GM23338 (cell line): ENCODE measurements around the gene TSHZ2. TPM values are rescaled to one million over a fixed set of nuclear protein-coding genes. Genes with fewer than 3 reads are reported as not detected.
A peak's percentile ranks its signal among the peaks of the same experiment; 100 is the strongest.

ENCODE experiments used
- ATAC-seq: fragments of 200-7000 bp; cut with Tn5 transposase; 3 replicates; pipeline ENCODE4 v1.9.1; 2020
- DNase-seq: peaks from one replicate; pipeline ENCODE4 v3.0.0-alpha.2; 2015; ENCODE audit warnings: low spot score
- H2AFZ ChIP-seq: fragments of 200-600 bp; sonication (generic); 2 replicates; pipeline ENCODE4 v1.8.0; 2016; ENCODE audit warnings: antibody characterized with exemption, mild to moderate bottlenecking, moderate library complexity
- H3F3A ChIP-seq: fragments of 200-600 bp; sonication (generic); replicated peaks from 2 replicates; pipeline ENCODE4 v1.8.0; 2017; ENCODE audit warnings: antibody characterized with exemption, mixed run types, low read depth
- H3K27ac ChIP-seq: fragments of 200-600 bp; sonication (generic); 2 replicates; pipeline ENCODE4 v1.6.1; 2016; ENCODE audit warnings: low read depth
- H3K27me3 ChIP-seq: fragments of 200-600 bp; sonication (generic); 2 replicates; pipeline ENCODE4 v1.8.0; 2016; ENCODE audit warnings: mild to moderate bottlenecking, mixed run types, moderate library complexity; ENCODE audit not compliant: insufficient read depth
- H3K36me3 ChIP-seq: fragments of 200-600 bp; sonication (generic); 2 replicates; pipeline ENCODE4 v1.8.0; 2016; ENCODE audit warnings: mild to moderate bottlenecking; ENCODE audit not compliant: insufficient read depth
- H3K4me1 ChIP-seq: fragments of 200-600 bp; sonication (generic); 2 replicates; pipeline ENCODE4 v1.8.0; 2016; ENCODE audit warnings: mild to moderate bottlenecking, moderate library complexity; ENCODE audit not compliant: insufficient read depth
- H3K4me2 ChIP-seq: fragments of 200-600 bp; sonication (generic); 2 replicates; pipeline ENCODE4 v1.7.1; 2017; ENCODE audit warnings: mixed run types
- H3K4me3 ChIP-seq: fragments of 200-600 bp; sonication (generic); 2 replicates; pipeline ENCODE4 v1.6.1; 2016; ENCODE audit warnings: mixed run types
- H3K79me2 ChIP-seq: fragments of 200-600 bp; sonication (generic); replicated peaks from 2 replicates; pipeline ENCODE4 v1.8.0; 2017; ENCODE audit warnings: mild to moderate bottlenecking; ENCODE audit not compliant: insufficient read depth
- H3K9me2 ChIP-seq: fragments of 200-600 bp; sonication (generic); 2 replicates; pipeline ENCODE4 v1.8.0; 2017; ENCODE audit not compliant: insufficient read depth
- H4K20me1 ChIP-seq: fragments of 200-600 bp; sonication (generic); replicated peaks from 2 replicates; pipeline ENCODE4 v1.8.0; 2017; ENCODE audit warnings: mild to moderate bottlenecking; ENCODE audit not compliant: insufficient read depth
- H3K27ac Mint-ChIP-seq: 2 replicates; pipeline ENCODE4 v1.8.0; 2020; ENCODE audit warnings: inconsistent platforms, mild to moderate bottlenecking, moderate library complexity, mixed read lengths
- H3K27me3 Mint-ChIP-seq: 3 replicates; pipeline ENCODE4 v1.8.0; 2022; ENCODE audit warnings: low read depth, mild to moderate bottlenecking, moderate library complexity, mixed read lengths, inconsistent platforms; ENCODE audit not compliant: insufficient read depth, poor library complexity
- H3K36me3 Mint-ChIP-seq: 3 replicates; pipeline ENCODE4 v1.8.0; 2021; ENCODE audit warnings: low read depth, mild to moderate bottlenecking, inconsistent platforms, moderate library complexity, mixed read lengths
- H3K4me1 Mint-ChIP-seq: 3 replicates; pipeline ENCODE4 v1.8.0; 2020; ENCODE audit warnings: mild to moderate bottlenecking, inconsistent platforms, mixed read lengths
- H3K4me3 Mint-ChIP-seq: 3 replicates; pipeline ENCODE4 v1.8.0; 2021; ENCODE audit warnings: moderate library complexity, mild to moderate bottlenecking, inconsistent platforms, mixed read lengths
- H3K9me3 Mint-ChIP-seq: 3 replicates; pipeline ENCODE4 v1.8.0; 2020; ENCODE audit warnings: moderate library complexity, mild to moderate bottlenecking, inconsistent platforms, mixed read lengths
- CREB1 ChIP-seq: fragments of 250-450 bp; sonication (Bioruptor Pico); IDR thresholded peaks from 2 replicates; pipeline ENCODE4 v1.5.0; 2020; ENCODE audit warnings: low read depth, mild to moderate bottlenecking, moderate library complexity
- POLR2AphosphoS5 ChIP-seq: IDR thresholded peaks from 2 replicates; pipeline ENCODE4 v1.6.1; 2016; ENCODE audit warnings: antibody characterized with exemption, low read depth
- ZNF114 ChIP-seq: fragments of 250-450 bp; sonication (Bioruptor Pico); IDR thresholded peaks from 2 replicates; pipeline ENCODE4 v1.5.0; 2020; ENCODE audit warnings: mild to moderate bottlenecking, moderate library complexity
- ZNF331 ChIP-seq: fragments of 250-450 bp; sonication (Bioruptor Pico); IDR thresholded peaks from 2 replicates; pipeline ENCODE4 v1.5.0; 2020; ENCODE audit warnings: low read depth, mild to moderate bottlenecking, moderate library complexity
- polyA plus RNA-seq: library from polyadenylated mRNA; unstranded; fragments of >200 nt; fragmentation: Nextera tagmentation; extraction: Ambion mirVana; gene quantifications from 2 replicates; pipeline ENCODE4 v1.2.1, GENCODE V29; 2016
- total RNA-seq: library from RNA; depleted of rRNA; stranded (reverse); fragments of >200 nt; shearing (Covaris generic); gene quantifications from 2 replicates; pipeline ENCODE4 v1.2.3, GENCODE V29; 2014
- TF ChIP-seq, protein P1 (sequence below), 2 experiments: fragments of 200-600 bp in 1 of 2; sonication (generic) in 1 of 2; conservative IDR thresholded peaks; 2 replicates each; pipeline versions ENCODE4 v1.5.1 to v1.6.1; 2016 to 2017; ENCODE audit warnings: antibody characterized with exemption in 2 of 2, low read depth in 2 of 2, mild to moderate bottlenecking in 2 of 2, moderate library complexity in 1 of 2

The TSHZ2 gene
- total and polyA plus RNA-seq, 2 experiments from 2014 or later: 0.49 to 1.3 TPM

DNA sequence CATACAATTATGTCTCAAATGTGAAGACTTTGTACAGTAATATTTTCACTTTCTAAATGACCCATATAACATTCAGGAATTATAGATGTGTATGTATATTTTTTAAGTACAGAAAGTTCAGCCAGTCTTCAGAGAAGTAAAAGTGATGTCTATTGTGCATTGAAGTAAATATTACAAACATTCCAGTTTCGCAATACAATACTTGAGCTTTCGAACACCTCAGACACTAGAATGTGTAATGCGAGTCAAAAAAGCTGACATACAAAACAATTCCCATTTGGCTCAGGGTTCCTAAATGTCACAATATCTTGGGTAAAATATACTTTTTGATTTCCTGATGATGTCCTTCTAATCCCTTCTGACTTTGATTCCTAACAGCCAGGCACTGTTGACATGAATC lies 520.1 kb downstream of the TSHZ2 start (continued):
- no peak for TF ChIP-seq ZNF331

DNA sequence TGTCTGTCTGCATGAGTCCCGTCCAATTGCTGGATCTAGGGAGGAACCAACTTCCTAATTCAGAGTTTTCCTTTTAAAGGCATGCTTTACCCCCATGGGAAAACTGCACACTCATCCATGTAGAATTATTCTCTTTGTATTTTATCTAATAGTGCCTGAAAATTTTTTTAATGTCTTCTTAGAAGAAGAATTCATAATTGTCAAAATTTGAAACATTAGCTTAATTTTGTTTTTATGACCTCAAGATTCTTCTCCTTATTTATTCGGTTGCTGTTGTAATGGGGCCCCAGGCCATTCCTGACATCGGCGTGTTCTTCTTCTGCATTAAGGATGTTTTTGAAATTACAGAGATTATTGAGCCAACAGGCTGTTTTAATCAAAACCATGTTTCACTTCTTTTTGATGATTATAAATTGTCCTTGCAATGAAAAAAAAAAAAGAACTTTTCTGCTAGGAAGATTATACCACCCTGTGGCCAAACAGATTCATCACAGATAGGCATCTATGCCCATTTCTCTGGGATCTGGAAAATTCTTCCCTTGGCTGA lies 521.2 kb downstream of the TSHZ2 start:
- Histone ChIP-seq H3K36me3 (no peaks in the 10 kb centered on the region), H3F3A (no peaks in the 10 kb centered on the region), H4K20me1 (no peaks in the 10 kb centered on the region), H3K27me3 (no peaks in the 10 kb centered on the region), H3K27ac (no peak overlapping the region), H3K4me2 (no peak overlapping the region), H3K4me1 (peaks cover 5% of the 10 kb centered on the region; the same call in 1 of the 2 replicates), H3K4me3 (no peak overlapping the region), H3K79me2 (no peaks in the 10 kb centered on the region), H2AFZ (no peak overlapping the region), H3K9me2 (no peaks in the 10 kb centered on the region)
- Mint-ChIP-seq H3K4me3 (no peak overlapping the region), H3K4me1 (peaks cover 16% of the 10 kb centered on the region), H3K27ac (peak overlapping the region; percentile 60; the same call in 1 of the 2 replicates), H3K27me3 (peaks cover 1% of the 10 kb centered on the region), H3K36me3 (peaks cover 9% of the 10 kb centered on the region; the same call in 2 of the 3 replicates), H3K9me3 (peaks cover 3% of the 10 kb centered on the region; the same call in 2 of the 3 replicates)
- TF ChIP-seq, protein P1, sequence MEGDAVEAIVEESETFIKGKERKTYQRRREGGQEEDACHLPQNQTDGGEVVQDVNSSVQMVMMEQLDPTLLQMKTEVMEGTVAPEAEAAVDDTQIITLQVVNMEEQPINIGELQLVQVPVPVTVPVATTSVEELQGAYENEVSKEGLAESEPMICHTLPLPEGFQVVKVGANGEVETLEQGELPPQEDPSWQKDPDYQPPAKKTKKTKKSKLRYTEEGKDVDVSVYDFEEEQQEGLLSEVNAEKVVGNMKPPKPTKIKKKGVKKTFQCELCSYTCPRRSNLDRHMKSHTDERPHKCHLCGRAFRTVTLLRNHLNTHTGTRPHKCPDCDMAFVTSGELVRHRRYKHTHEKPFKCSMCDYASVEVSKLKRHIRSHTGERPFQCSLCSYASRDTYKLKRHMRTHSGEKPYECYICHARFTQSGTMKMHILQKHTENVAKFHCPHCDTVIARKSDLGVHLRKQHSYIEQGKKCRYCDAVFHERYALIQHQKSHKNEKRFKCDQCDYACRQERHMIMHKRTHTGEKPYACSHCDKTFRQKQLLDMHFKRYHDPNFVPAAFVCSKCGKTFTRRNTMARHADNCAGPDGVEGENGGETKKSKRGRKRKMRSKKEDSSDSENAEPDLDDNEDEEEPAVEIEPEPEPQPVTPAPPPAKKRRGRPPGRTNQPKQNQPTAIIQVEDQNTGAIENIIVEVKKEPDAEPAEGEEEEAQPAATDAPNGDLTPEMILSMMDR (conservative IDR thresholded peaks at IDR 0.05; ENCODE audit: low read depth in 2 of 2): 0 out of 4 replicates have a peak, but pooled peaks of 1 of the 2 experiments have one; percentile 19
- no peak for TF ChIP-seq ZNF114 (CRISPR knock-in tag)
- no peak for TF ChIP-seq POLR2AphosphoS5
- DNase-seq: no peak
- ATAC-seq: no peak

DNA sequence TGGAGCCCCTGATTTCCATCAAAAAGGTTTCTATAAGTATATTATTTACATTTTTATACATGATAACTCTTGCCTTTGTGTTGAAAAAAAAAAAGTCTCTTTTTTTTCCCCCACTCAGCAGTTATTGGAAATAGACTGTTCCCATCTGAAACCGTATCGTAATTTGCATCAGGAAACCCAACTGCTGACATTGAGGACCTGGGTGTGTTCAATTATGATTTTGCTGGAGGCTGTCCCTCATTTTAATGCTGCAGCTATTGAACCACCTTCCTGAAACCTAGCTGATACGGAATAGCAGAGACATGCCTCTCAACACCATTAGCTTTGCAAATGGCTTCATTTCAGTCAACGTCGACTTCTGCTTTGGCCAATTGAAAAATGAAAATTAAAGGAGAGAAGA lies 522.6 kb downstream of the TSHZ2 start:
- no peaks in the 10 kb centered on the region for H4K20me1 ChIP-seq
- Mint-ChIP-seq H3K4me1 (peaks cover 13% of the 10 kb centered on the region), H3K27ac (no peak overlapping the region), H3K36me3 (peaks cover 9% of the 10 kb centered on the region; the same call in 2 of the 3 replicates), H3K4me3 (no peak overlapping the region), H3K27me3 (peaks cover 1% of the 10 kb centered on the region), H3K9me3 (peaks cover 3% of the 10 kb centered on the region; the same call in 2 of the 3 replicates)
- no peak for ATAC-seq
- H3K4me3 ChIP-seq: no peak overlapping the region
- no peak for DNase-seq
- no peak overlapping the region for H3K27ac ChIP-seq
- no peaks in the 10 kb centered on the region for H3K27me3 ChIP-seq
- H3K4me1 ChIP-seq: peaks cover 5% of the 10 kb centered on the region; the same call in 1 of the 2 replicates
- H3K36me3 ChIP-seq: no peaks in the 10 kb centered on the region
- peaks cover 2% of the 10 kb centered on the region; the same call in 1 of the 2 replicates for H3K79me2 ChIP-seq
- no peak for TF ChIP-seq POLR2AphosphoS5
- TF ChIP-seq CREB1 (CRISPR knock-in tag): no peak
- no peaks in the 10 kb centered on the region for H3F3A ChIP-seq
- no peaks in the 10 kb centered on the region for H3K9me2 ChIP-seq
- H3K4me2 ChIP-seq: no peak overlapping the region
- H2AFZ ChIP-seq: no peak overlapping the region
